GM21825 (cell line): ENCODE measurements around the gene ACACA.

Source experiments
- ATAC-seq: cut with Tn5 transposase; IDR thresholded peaks from one replicate; pipeline ENCODE4 v1.9.1; 2021; ENCODE audit warnings: mild to moderate bottlenecking, moderate library complexity; ENCODE audit not compliant: unreplicated experiment

Gene ACACA

DNA sequence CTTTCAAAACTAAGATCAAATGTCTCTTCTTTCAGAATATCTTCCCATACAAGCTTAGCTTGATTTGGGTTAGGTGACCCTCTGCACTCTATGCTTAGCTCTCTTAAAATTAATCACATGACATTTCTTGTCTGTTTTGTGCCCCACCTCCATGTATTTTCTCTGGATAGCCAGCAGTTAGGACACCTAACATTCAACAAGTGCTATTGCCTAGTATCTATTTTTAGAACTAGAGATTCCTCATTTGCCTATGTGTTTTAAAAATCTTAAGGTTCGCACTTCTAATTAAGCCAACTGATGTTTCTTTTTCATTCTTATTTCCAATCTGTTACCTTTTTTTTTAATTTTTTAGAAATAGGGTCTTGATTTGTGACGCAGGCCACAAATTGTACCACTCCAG lies 160.6 kb downstream of the ACACA start:
- no peak for ATAC-seq

DNA sequence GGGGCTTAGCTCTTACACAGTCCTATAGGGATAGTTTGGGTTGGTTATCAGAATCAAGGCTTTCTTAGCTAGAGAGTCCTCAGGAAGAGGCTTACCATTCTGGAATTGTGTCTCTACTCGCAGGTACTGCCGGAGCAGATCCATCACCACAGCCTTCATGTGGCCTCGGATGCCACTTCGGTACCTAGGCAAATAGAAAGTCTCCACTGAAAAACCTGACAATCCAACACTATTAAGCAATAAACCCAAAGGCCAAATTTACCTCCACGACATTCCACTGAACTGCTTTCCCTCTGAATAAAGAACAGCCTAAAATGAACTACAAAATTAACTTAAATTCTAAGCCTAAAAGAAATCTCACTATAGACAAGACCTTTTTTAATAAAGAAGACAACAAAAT lies 166.3 kb downstream of the ACACA start:
- ATAC-seq = no peak

DNA sequence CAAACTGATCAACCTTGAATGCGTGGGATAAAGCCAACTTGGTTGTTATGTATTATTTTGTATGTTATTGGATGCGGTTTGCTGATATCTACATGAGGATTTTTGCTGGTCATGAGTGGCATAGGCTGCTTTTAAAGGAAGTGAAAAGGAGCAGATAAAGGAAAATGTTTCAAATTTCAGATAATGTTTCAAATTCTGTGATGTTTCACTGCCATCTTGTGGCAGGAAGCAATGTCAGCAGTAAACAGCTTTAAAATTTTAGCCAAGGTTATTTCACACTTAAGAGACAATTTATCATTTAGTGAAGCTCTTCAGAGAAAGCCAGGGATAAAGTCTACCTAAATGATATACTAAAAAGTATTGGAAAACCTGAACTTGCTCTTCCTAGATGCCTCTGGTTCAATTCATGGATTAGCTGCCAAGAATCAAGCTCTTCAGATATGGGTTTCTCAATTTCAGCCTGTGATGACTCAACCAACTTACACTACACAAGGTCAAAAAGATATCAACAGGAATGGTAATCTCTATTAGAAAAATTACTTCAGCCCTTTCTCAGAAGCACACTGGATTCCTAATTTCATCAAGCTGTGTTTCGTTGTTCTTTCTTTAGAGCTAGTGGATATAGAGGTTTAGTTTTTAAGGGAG lies 166.8 kb downstream of the ACACA start:
- ATAC-seq = no peak

DNA sequence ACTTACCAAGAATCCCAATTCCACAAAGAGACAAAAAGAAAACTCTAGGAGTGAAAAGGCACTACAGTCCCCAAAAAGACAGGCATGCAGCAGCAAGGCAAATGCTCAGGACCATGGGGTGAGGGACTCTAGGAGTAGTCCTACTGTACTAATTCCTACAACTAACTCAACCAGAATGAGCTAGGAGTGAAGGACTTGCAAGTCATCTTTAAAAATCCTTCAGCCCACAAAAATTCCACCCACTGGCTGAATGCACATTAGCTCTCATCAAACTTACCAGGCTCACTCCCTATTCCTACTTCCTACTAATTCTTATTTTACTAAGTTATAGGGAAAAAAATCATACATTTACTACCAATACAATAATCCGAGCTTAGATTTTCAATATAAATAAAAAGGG lies 172.5 kb downstream of the ACACA start:
- ATAC-seq = no peak

DNA sequence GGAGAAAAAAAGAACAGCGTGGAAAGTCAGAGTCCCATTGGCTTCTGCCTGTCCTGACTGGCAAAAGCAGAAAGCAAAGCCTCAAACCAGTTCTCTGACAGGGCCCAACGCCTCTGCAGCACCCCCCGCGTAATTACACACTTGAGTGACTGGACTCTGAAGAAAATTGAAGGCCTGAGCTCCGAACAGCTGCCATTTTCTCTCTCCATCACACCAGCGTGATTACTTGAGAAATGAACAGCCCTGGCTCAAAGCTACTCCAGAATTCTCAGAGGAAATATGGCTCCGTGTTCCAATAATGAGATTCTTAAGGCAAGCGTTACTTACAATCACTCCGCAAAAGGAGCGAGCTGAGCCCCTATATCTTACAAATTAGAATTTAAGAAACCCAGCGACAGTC lies 173.6 kb downstream of the ACACA start:
- ATAC-seq = no peak

DNA sequence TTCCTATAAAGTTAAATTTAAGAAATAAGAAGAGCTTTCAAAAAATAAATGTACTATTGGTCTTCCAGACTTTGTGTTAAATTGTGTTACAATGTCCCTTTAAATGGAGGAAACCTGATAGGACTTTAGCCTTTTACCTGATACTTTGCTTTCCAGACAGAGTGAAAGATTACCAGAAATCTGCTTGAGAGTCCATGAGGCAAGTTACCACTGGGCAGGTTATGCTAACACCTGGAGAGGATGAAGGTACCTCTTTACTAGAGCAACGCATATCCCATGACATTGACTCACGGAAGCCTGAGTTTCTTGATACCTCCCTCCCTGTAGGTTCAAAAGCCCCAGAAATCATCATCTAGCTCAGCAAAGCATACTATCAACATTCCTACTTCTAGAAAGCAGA lies 174.7 kb downstream of the ACACA start:
- ATAC-seq = no peak

DNA sequence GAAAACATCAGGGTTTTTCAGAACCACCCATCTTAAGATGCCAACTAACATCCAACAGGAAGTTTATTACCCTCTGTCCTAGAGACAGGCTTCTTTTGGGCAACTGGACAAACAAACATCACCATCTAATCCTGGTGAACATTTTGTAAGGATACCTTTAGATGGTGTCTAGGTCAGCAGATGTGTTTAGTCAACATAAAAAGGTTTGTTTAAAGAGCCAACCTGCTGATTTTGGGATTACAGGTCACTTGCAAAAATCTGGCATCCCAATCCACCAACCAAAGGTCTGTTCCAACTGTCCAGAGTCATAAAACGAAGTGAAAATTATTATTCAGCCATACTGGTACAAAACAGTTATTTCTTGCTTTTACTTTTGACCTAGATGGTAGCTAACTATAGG lies 176.0 kb downstream of the ACACA start:
- ATAC-seq = no peak

DNA sequence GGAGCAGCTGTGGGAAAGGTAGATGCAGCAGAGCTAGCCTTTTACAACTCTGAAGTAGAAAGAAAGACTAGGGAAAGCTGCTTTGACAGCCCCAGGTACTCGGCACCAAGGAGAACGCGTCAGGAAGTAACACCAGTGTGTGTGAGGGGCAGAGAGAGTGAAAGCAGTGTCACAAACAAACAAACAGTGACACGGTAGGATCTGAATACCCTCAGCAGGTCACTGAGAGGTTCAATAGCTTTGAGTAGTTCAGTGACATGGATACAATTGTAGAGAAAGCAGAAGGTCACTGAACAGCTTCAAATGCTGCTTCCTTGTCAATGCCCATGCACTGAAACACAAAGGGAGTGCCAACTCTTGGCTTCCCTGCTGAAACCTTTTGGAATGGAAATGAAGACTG lies 181.2 kb downstream of the ACACA start:
- ATAC-seq = no peak

DNA sequence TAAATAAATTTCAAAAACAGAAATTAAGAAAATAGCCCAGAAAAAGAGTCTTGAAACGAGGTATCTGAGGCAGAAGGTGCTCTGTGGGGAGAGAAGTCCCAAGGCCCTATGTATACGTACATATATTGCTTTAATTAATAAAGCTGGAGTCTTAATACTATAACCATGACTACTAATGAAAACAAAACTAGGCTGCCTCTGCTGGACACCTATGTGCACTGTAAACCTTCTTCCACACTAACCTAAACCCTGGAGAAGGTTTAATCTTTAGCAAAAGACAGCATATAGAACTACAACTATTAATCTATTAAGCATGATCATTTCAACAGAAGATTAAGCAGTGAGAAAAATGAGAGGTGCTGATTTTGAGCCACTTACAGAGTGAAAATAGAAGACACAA lies 184.8 kb downstream of the ACACA start:
- ATAC-seq = no peak

DNA sequence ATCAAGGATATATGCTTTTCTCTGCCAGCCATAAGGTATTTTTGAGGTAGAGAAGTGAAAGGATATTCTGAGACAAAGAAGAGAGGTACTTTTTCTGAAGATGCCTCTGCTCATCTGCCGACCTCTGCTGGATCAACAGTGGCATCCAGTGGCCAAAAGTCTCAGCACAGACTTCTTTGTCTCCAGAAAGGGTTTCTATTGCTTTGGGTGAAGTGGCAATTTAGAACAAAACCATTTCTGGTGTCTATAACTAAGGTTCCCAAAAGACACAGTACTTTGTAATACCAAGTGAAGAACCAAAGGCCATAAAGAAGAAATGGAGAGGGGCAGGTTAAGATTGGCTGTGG lies 186.1 kb downstream of the ACACA start:
- no peak for ATAC-seq

DNA sequence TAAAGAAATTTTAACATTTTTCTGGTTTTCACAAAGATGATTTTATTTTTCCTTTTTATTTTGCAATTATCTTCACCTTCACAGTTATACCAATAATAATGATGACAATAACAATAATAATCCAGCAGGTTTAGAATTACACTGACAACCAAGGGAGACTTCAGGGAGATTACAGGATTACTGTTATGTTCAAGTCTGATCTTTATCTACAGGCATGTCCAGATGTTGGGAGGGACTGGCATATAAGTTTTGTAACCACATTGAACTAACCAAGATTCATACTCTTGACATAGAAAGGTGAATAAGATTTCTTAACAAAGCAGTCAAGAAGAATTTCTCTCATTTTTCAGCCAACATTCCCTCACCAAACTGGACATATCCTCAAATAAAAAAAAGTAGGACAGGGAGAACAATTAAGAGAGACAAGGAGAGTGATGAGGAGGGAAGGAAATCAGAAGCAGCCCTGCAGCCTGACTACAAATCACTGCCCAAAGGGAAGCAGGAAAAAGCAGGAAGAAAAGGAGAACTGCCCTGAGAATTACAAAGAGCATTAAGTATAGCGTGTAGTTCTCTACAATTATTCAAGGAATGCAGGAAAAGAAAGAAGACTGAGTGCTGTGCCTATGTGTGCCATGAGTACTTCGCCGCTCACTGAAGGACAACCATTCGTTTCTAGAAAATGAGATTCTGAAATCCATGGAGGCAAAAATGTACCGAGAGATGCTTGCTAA lies 186.6 kb downstream of the ACACA start:
- no peak for ATAC-seq

DNA sequence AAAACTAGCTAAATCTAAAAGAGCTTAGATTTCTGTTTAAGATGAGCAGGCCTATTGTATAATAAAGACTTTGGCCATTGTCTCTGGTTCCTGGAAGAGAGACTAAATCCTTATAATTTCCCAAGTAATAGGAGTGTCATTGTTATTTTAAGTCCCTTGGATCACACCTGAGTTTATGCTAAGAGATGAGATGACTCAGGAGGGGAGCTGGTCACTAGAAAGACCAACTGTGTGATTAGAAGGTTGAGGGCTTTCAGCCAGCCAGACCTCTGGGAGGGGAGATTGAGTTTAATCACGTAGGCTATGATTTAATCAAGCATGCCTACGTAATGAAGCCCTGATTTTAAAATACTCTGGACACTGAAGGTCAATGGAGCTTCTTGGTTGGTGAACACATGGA lies 187.8 kb downstream of the ACACA start:
- no peak for ATAC-seq

DNA sequence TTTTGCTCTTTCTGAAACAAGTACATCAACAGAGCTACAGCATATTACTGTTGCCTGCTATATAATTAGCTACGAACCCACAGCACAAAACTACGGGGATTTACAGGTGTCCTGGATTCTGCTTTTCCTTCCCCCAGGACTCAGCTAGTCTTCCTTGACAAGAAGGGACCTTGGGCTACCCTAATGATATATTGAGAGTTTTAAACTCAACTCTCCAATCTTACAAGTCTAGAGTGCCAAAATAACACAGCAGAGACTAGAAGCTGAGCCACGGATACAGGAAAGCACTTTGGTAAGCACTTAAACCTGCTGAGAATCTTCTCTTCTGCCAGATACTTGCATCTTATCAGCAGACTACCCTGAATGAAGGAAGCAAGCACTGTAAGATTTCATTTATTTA lies 192.2 kb downstream of the ACACA start:
- no peak for ATAC-seq

DNA sequence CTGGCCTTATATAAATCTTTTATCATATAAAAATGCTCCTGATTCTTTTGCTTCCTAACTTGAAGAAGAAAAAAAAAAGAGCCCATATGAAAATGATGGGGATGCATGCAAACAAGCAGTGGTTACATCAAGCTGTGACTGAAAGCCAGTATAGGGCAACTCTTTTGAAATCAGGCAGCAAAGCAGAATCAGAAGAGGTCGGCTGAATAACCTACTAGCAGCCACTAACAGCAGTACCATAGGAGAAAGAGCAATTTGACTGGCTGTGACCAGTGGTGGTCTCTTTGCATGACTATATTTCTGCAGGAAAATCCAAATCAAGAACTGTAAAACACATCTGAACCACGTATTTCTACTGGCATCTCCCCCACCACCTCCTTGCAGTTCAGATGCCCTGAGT lies 192.7 kb downstream of the ACACA start:
- ATAC-seq = no peak

DNA sequence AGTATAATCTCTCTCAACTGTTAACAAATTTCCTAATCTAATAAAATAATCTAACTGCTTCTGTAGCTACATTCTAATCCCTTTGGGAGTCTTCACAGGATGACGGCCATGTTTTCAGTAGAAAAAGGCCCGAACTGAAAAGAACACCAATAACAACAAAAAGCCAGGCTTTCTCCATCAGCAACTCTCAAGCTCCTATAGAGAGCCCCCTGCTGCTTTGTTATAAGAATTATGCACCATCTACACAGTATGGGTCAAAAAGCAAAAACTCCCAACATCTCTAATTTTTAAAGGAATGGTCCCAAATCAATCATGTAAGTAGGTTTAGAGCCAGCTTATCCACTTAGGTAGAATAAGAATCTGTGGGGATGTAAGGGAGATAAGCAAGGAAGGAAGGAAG lies 194.5 kb downstream of the ACACA start:
- ATAC-seq = no peak

DNA sequence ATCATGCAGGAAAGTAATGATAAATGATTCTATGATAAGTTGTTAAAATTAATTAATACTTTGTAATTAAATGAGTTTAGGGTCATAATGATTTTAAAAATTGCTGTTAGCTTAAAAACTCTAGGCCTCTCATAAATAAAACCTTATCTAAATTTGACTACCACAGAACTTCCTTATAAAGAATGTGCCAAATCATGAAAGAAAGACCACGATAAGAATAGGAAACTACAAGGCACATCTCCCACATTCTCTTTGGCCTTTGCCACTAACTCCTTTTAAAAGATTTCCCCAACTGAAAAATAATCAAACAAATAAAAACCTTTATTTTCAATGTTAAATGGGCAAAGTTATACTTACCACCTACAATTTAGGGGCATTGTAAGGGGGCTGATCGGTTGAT lies 195.5 kb downstream of the ACACA start:
- no peak for ATAC-seq

DNA sequence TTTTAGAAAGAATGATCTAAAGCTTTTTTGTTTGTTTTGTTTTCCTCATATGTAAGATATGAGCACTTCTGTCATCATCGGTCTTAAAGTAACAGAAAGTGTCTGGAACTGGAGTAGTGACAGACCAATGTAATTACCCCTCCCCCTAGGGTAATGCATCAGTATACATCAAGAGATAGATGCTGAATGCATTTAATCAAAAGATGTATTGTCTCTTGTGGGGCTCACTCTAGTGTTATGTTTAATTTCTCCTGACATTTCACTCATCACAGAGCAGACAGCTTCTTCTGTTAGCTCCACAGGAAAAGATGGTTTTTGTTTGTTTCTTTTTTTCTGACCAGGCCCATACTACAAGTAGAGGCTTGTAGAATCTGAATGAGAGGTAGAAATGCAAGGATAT lies 199.5 kb downstream of the ACACA start:
- ATAC-seq = no peak

DNA sequence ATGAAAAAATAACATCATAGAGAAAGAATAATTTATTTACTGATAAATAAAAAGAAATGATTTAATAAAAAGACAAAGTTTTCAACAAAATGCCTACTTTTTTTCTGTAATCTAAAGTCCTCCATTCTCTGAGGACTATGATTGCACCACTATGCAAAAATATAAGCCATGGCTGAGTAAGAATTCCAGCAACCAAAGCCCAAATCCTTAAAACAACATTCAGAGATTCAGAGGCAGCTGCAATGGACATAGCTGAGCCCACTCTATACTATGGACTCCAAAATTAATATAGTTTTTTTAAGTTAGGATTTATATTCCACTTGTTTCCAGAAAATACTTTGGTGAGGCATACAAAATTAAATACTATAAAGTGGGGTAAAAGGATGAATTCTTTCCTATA lies 200.3 kb downstream of the ACACA start:
- ATAC-seq = no peak

DNA sequence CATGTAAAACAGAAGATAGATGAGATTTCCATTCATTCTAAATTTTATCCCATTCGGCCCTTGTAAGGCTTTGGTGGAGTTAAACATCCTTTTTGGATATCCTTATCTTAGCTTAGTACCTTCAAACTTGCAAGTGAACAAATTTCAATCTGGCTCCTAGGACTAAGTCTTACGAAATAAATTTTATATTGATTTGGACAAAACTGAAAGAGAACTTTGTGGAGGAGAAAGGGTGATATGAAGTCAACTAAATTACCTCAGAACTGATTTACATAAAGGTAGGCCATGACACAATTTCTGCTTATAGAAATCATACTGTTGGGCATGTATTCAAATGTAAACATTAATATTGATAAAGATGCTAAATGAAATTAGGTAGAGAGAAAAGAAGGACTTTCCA lies 206.1 kb downstream of the ACACA start:
- no peak for ATAC-seq

DNA sequence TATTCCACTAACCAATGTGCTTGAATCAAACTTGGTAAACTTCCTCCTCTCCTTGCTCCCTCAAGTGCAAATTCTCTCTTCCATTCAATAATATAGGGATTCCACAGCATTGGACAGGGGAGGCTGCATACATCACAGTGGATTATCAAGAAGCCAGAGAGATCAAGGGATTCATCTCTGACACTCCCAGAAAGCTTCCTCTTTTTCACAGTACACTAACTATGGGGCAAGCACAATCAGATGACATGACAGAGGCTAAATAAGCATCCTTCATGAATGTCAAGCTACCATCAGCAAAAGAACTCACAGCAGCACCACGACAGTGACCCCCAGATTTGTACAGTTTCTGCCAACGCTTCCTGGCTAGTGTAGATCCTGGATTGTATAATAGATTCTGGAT lies 209.3 kb downstream of the ACACA start:
- ATAC-seq = no peak

DNA sequence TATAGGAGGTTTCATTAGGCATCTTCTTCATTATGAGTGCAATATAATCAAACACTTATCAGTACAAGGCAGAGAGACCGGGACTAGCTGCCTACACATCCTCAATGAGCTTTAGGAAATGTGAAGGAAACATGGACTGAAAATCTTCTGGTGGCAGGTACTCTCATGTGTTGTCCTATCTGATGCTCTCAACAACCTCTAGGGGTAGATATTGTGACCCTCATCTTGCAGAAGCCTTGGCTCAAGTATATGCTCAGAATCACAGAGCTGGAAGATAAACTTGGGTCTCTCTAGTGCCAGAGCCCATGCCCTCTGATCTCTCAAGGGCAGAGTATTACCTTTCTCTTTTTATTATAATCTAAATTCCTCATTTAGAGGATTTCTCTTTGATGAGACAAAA lies 212.4 kb downstream of the ACACA start:
- no peak for ATAC-seq

DNA sequence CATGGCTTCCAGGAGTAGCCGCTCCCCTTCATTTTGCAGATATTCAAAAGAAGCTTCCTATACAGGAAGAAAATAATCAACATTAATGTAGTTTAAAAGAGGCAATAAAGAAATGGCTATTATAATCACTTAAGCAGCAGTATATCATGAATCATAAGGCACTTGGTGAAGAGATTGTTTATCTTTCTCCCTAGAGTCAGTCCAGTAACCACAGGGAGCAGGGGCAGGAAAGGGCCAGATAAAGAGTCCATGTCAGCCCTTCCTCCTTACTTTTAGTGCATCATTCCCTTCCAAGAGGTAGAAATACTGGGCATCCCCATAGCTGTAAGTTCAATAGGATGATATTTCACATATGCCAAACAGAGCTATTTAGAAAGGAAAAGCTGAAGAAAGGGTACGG lies 215.4 kb downstream of the ACACA start:
- no peak for ATAC-seq

DNA sequence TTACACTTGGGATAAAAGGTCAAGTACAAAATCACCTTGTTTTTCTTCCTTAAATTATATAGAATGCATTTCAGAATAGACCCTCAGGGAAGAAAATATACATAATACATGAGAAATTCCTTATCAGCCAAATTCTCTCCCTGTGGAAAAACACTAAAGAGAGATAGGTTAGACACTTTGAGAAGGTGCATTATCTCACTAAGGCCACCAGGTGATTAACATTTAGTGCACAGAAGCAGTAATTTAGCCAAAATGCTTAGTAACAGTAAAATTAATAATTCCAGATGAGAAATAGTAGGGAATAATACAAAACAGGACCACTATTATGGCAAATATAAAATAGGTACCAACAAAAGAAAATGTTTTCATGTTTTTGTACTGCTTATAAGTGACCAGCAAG lies 216.1 kb downstream of the ACACA start:
- ATAC-seq = no peak
